WTC11 (cell line): ENCODE results near the gene UROC1. TPM values are rescaled to one million over a fixed set of nuclear protein-coding genes. Genes with fewer than 3 reads are reported as not detected.
A peak's percentile ranks its signal among the peaks of the same experiment; 100 is the strongest.

ENCODE experiments used
- ATAC-seq: fragments of 200-7000 bp; cut with Tn5 transposase; 2 replicates; pipeline ENCODE4 v1.10.0; 2021; ENCODE audit warnings: mild to moderate bottlenecking, moderate library complexity
- CTCF ChIA-PET: fragments of 300-600 bp; sonication (Branson Sonifier 250); formaldehyde crosslinking; loops from one replicate; lab custom pipeline; 2021; ENCODE audit warnings: antibody characterized with exemption; lab: Charles Lee
- POLR2A ChIA-PET: fragments of 350-600 bp; sonication (Branson Sonifier 250); formaldehyde crosslinking; loops from one replicate; lab custom pipeline; 2021; ENCODE audit warnings: antibody characterized with exemption; lab: Charles Lee
- DNase-seq: peaks from one replicate; pipeline ENCODE4 v3.0.0; 2021; ENCODE audit warnings: low spot score
- H3K27ac Mint-ChIP-seq: 2 replicates; pipeline ENCODE4 v1.8.0; 2021; ENCODE audit warnings: mixed read lengths
- H3K27me3 Mint-ChIP-seq: 2 replicates; pipeline ENCODE4 v1.8.0; 2021; ENCODE audit warnings: low read depth, mild to moderate bottlenecking, moderate library complexity, mixed read lengths
- H3K36me3 Mint-ChIP-seq: 2 replicates; pipeline ENCODE4 v1.8.0; 2021; ENCODE audit warnings: mixed read lengths
- H3K4me1 Mint-ChIP-seq: 2 replicates; pipeline ENCODE4 v1.8.0; 2022; ENCODE audit warnings: mixed read lengths
- H3K4me3 Mint-ChIP-seq: 2 replicates; pipeline ENCODE4 v1.8.0; 2021; ENCODE audit warnings: mild to moderate bottlenecking, moderate library complexity, mixed read lengths
- H3K9me3 Mint-ChIP-seq: 2 replicates; pipeline ENCODE4 v1.8.0; 2021; ENCODE audit warnings: mixed read lengths
- ATF1 ChIP-seq: sonication (generic); formaldehyde crosslinking; IDR thresholded peaks from 2 replicates; pipeline ENCODE4 v1.8.1; 2023; ENCODE audit warnings: mild to moderate bottlenecking, moderate library complexity, missing genetic modification reagents
- CREM ChIP-seq: sonication (generic); formaldehyde crosslinking; IDR thresholded peaks from 2 replicates; pipeline ENCODE4 v1.8.1; 2022; ENCODE audit warnings: mild to moderate bottlenecking, missing genetic modification reagents, moderate library complexity
- ESRRA ChIP-seq: sonication (generic); formaldehyde crosslinking; IDR thresholded peaks from 2 replicates; pipeline ENCODE4 v1.8.1; 2022; ENCODE audit warnings: mild to moderate bottlenecking, missing genetic modification reagents, borderline replicate concordance
- ETV6 ChIP-seq: sonication (generic); formaldehyde crosslinking; IDR thresholded peaks from 2 replicates; pipeline ENCODE4 v1.8.1; 2022; ENCODE audit warnings: mild to moderate bottlenecking, missing genetic modification reagents
- FOXP1 ChIP-seq: sonication (generic); formaldehyde crosslinking; IDR thresholded peaks from 2 replicates; pipeline ENCODE4 v1.8.0; 2022; ENCODE audit warnings: missing genetic modification reagents, mild to moderate bottlenecking, moderate library complexity, borderline replicate concordance
- GABPB1 ChIP-seq: sonication (generic); formaldehyde crosslinking; IDR thresholded peaks from 2 replicates; pipeline ENCODE4 v1.8.1; 2023; ENCODE audit warnings: mild to moderate bottlenecking, missing genetic modification reagents
- IRF2 ChIP-seq: sonication (generic); formaldehyde crosslinking; IDR thresholded peaks from 2 replicates; pipeline ENCODE4 v1.8.0; 2022; ENCODE audit warnings: low read depth, missing genetic modification reagents, borderline replicate concordance
- JUN ChIP-seq: sonication (generic); formaldehyde crosslinking; IDR thresholded peaks from 2 replicates; pipeline ENCODE4 v1.8.0; 2023; ENCODE audit warnings: mild to moderate bottlenecking, missing genetic modification reagents
- MYBL2 ChIP-seq: sonication (generic); formaldehyde crosslinking; IDR thresholded peaks from 2 replicates; pipeline ENCODE4 v1.8.1; 2023; ENCODE audit warnings: mild to moderate bottlenecking, moderate library complexity, missing genetic modification reagents
- NFATC4 ChIP-seq: fragments of 250-450 bp; sonication (Bioruptor Pico); IDR thresholded peaks from 2 replicates; pipeline ENCODE4 v1.9.0; 2021; ENCODE audit warnings: mild to moderate bottlenecking
- NFYB ChIP-seq: sonication (generic); formaldehyde crosslinking; conservative IDR thresholded peaks from 2 replicates; pipeline ENCODE4 v1.8.0; 2022; ENCODE audit warnings: low read depth, missing genetic modification reagents
- NR3C1 ChIP-seq: sonication (generic); formaldehyde crosslinking; conservative IDR thresholded peaks from 2 replicates; pipeline ENCODE4 v1.8.1; 2023; ENCODE audit warnings: low read depth, mild to moderate bottlenecking, missing genetic modification reagents
- OVOL2 ChIP-seq: fragments of 250-450 bp; sonication (Bioruptor Pico); IDR thresholded peaks from 2 replicates; pipeline ENCODE4 v1.9.0; 2021; ENCODE audit warnings: mild to moderate bottlenecking, borderline replicate concordance
- PRRX2 ChIP-seq: fragments of 250-450 bp; sonication (Bioruptor Pico); IDR thresholded peaks from 2 replicates; pipeline ENCODE4 v1.8.0; 2021; ENCODE audit warnings: mild to moderate bottlenecking
- TCF7 ChIP-seq: sonication (generic); formaldehyde crosslinking; IDR thresholded peaks from 2 replicates; pipeline ENCODE4 v1.8.0; 2022; ENCODE audit warnings: mild to moderate bottlenecking, low read depth, missing genetic modification reagents, moderate library complexity
- TP53 ChIP-seq: sonication (generic); formaldehyde crosslinking; IDR thresholded peaks from 2 replicates; pipeline ENCODE4 v1.8.1; 2023; ENCODE audit warnings: mild to moderate bottlenecking, missing genetic modification reagents
- ZBTB21 ChIP-seq: sonication (generic); formaldehyde crosslinking; IDR thresholded peaks from 2 replicates; pipeline ENCODE4 v1.8.1; 2023; ENCODE audit warnings: mild to moderate bottlenecking, missing genetic modification reagents, borderline replicate concordance
- ZNF121 ChIP-seq: sonication (generic); formaldehyde crosslinking; IDR thresholded peaks from 2 replicates; pipeline ENCODE4 v1.8.0; 2023; ENCODE audit warnings: missing genetic modification reagents
- ZNF263 ChIP-seq: sonication (generic); formaldehyde crosslinking; IDR thresholded peaks from 2 replicates; pipeline ENCODE4 v1.8.1; 2022; ENCODE audit warnings: low read depth, mild to moderate bottlenecking, moderate library complexity, missing genetic modification reagents
- ZNF671 ChIP-seq: fragments of 250-450 bp; sonication (Bioruptor Pico); IDR thresholded peaks from 2 replicates; pipeline ENCODE4 v1.8.0; 2021; ENCODE audit warnings: mild to moderate bottlenecking
- total RNA-seq: library from RNA; stranded (reverse); gene quantifications from 3 replicates; pipeline ENCODE4 v1.2.3, GENCODE V29; 2021
- TF ChIP-seq, protein P1 (sequence below): sonication (generic); formaldehyde crosslinking; conservative IDR thresholded peaks from 2 replicates; pipeline ENCODE4 v1.8.1; 2023; ENCODE audit warnings: mild to moderate bottlenecking, low read depth, missing genetic modification reagents, moderate library complexity
- TF ChIP-seq, protein P2 (sequence below): fragments of 250-450 bp; sonication (Bioruptor Pico); IDR thresholded peaks from 2 replicates; pipeline ENCODE4 v1.9.0; 2021; ENCODE audit warnings: mild to moderate bottlenecking, borderline replicate concordance
- TF ChIP-seq, protein P3 (sequence below): sonication (generic); formaldehyde crosslinking; IDR thresholded peaks from 2 replicates; pipeline ENCODE4 v1.8.0; 2022; ENCODE audit warnings: mild to moderate bottlenecking, missing genetic modification reagents
- TF ChIP-seq, protein P4 (sequence below): sonication (generic); formaldehyde crosslinking; conservative IDR thresholded peaks from 2 replicates; pipeline ENCODE4 v1.8.1; 2022; ENCODE audit warnings: mild to moderate bottlenecking, missing genetic modification reagents

The UROC1 gene
- total RNA-seq, 1 experiment from 2014 or later, result not detected

DNA sequence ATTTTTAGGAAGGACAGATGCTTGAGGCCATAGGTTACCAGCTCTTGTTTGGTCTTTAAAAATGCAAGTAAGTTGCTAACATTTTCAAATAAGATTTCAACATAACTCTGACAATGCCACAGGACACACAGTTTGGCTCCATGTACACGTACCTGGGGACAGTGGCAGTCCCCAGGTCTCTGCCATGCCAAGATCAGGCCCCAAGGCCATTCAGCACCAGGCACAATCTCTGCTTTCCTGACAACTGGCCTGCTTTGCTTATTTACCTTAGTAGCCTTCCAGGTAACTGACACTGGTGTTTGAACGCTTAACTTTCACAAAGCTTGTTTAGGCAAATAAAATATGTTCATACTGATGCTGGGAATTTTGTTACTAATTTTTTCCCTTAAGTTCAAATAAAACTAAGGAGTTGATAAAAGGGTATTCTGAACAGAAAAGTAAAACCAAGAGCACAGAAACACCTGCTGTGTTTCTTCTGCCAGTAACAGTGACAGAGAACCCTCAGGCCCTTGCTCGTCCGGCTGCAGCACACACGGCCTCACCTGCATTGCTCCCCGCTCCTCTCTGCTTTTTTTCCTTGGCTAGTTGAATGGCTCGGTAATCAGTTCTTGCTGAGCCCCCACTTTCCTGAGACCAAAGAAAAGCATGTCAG is 58.3 kb downstream of the UROC1 start:
- peaks cover 73% of the 10 kb centered on the region for H3K36me3 Mint-ChIP-seq
- POLR2A ChIA-PET, result no interaction called here
- ATAC-seq, result no peak

DNA sequence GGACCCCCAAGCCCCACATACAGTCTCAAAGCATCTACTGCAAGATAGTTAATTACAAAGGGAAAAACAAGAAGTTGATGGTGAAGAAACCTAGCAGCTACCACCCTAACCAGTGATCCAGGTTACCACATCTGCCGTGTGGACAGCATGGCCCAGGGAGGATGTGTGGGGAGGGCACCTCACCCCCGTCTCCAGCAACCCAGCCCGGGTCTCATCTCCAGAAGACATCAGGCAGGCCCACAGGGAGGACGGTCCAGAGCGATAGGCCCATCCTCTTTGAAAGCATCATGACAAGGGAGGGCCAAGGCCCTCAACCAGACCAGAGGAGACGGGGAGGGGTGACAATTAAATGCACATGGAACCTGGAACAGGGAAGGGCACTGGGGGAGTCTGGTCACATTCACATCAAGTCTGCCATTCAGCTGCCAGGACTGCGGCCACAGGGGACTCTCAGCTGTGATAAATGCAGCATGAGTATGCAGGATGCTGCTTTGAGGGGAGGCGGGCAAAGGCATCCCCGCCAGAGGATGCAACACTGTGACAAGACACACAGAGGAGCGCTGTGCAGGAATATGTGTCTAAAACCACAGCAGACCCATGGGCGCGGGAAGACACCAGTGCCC is 60.7 kb downstream of the UROC1 start:
- Mint-ChIP-seq H3K4me1 (no peaks in the 10 kb centered on the region), H3K27me3 (no peaks in the 10 kb centered on the region), H3K9me3 (no peaks in the 10 kb centered on the region)
- POLR2A ChIA-PET, result interaction anchor here (1.2 kb wide), 1 partner anchor 18 kb away, joined by 4 read pairs; the partner anchor contains the start of gene ZXDC
- peak; percentile 5 for DNase-seq
- no peak for TF ChIP-seq FOXP1 (CRISPR knock-in tag)
- no peak for TF ChIP-seq PRRX2 (CRISPR knock-in tag)
- no peak for TF ChIP-seq ETV6 (CRISPR knock-in tag)
- no peak for TF ChIP-seq NR3C1 (CRISPR knock-in tag)
- TF ChIP-seq OVOL2 (CRISPR knock-in tag), result no peak
- no peak for TF ChIP-seq ZNF263
- TF ChIP-seq, protein P1, sequence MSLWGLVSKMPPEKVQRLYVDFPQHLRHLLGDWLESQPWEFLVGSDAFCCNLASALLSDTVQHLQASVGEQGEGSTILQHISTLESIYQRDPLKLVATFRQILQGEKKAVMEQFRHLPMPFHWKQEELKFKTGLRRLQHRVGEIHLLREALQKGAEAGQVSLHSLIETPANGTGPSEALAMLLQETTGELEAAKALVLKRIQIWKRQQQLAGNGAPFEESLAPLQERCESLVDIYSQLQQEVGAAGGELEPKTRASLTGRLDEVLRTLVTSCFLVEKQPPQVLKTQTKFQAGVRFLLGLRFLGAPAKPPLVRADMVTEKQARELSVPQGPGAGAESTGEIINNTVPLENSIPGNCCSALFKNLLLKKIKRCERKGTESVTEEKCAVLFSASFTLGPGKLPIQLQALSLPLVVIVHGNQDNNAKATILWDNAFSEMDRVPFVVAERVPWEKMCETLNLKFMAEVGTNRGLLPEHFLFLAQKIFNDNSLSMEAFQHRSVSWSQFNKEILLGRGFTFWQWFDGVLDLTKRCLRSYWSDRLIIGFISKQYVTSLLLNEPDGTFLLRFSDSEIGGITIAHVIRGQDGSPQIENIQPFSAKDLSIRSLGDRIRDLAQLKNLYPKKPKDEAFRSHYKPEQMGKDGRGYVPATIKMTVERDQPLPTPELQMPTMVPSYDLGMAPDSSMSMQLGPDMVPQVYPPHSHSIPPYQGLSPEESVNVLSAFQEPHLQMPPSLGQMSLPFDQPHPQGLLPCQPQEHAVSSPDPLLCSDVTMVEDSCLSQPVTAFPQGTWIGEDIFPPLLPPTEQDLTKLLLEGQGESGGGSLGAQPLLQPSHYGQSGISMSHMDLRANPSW (CRISPR knock-in tag), result no peak
- TF ChIP-seq MYBL2 (CRISPR knock-in tag), result no peak
- TF ChIP-seq, all 79 proteins: peak for 0
- Mint-ChIP-seq H3K36me3 (peaks cover 66% of the 10 kb centered on the region), H3K4me3 (no peak overlapping the region), H3K27ac (peak overlapping the region; percentile 19; the same call in 1 of the 2 replicates)
- no peak for ATAC-seq
- CTCF ChIA-PET, result no interaction called here

More for the DNA sequence above, 58.3 kb downstream of the UROC1 start:
- Mint-ChIP-seq H3K4me1 (no peaks in the 10 kb centered on the region), H3K27ac (no peak overlapping the region), H3K27me3 (no peaks in the 10 kb centered on the region), H3K9me3 (no peaks in the 10 kb centered on the region), H3K4me3 (no peak overlapping the region)
- CTCF ChIA-PET, result no interaction called here
- no peak for DNase-seq
- TF ChIP-seq ATF1 (no peak), ZNF121 (no peak), NFATC4 (no peak), JUN (CRISPR knock-in tag) (no peak), GABPB1 (no peak), NFYB (CRISPR knock-in tag) (no peak), ZBTB21 (CRISPR knock-in tag) (no peak), CREM (CRISPR knock-in tag) (no peak), TP53 (CRISPR knock-in tag) (no peak), ESRRA (CRISPR knock-in tag) (no peak), TCF7 (CRISPR knock-in tag) (no peak), ZNF671 (CRISPR knock-in tag) (no peak), IRF2 (CRISPR knock-in tag) (no peak), NR3C1 (CRISPR knock-in tag) (no peak)
- TF ChIP-seq, protein P2, sequence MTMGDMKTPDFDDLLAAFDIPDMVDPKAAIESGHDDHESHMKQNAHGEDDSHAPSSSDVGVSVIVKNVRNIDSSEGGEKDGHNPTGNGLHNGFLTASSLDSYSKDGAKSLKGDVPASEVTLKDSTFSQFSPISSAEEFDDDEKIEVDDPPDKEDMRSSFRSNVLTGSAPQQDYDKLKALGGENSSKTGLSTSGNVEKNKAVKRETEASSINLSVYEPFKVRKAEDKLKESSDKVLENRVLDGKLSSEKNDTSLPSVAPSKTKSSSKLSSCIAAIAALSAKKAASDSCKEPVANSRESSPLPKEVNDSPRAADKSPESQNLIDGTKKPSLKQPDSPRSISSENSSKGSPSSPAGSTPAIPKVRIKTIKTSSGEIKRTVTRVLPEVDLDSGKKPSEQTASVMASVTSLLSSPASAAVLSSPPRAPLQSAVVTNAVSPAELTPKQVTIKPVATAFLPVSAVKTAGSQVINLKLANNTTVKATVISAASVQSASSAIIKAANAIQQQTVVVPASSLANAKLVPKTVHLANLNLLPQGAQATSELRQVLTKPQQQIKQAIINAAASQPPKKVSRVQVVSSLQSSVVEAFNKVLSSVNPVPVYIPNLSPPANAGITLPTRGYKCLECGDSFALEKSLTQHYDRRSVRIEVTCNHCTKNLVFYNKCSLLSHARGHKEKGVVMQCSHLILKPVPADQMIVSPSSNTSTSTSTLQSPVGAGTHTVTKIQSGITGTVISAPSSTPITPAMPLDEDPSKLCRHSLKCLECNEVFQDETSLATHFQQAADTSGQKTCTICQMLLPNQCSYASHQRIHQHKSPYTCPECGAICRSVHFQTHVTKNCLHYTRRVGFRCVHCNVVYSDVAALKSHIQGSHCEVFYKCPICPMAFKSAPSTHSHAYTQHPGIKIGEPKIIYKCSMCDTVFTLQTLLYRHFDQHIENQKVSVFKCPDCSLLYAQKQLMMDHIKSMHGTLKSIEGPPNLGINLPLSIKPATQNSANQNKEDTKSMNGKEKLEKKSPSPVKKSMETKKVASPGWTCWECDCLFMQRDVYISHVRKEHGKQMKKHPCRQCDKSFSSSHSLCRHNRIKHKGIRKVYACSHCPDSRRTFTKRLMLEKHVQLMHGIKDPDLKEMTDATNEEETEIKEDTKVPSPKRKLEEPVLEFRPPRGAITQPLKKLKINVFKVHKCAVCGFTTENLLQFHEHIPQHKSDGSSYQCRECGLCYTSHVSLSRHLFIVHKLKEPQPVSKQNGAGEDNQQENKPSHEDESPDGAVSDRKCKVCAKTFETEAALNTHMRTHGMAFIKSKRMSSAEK (CRISPR knock-in tag), result no peak
- TF ChIP-seq, protein P3, sequence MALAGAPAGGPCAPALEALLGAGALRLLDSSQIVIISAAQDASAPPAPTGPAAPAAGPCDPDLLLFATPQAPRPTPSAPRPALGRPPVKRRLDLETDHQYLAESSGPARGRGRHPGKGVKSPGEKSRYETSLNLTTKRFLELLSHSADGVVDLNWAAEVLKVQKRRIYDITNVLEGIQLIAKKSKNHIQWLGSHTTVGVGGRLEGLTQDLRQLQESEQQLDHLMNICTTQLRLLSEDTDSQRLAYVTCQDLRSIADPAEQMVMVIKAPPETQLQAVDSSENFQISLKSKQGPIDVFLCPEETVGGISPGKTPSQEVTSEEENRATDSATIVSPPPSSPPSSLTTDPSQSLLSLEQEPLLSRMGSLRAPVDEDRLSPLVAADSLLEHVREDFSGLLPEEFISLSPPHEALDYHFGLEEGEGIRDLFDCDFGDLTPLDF (CRISPR knock-in tag), result no peak
- TF ChIP-seq, protein P4, sequence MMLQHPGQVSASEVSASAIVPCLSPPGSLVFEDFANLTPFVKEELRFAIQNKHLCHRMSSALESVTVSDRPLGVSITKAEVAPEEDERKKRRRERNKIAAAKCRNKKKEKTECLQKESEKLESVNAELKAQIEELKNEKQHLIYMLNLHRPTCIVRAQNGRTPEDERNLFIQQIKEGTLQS (CRISPR knock-in tag), result no peak
